ENCODE results near the gene BCAP31. TPM values are rescaled to one million over a fixed set of nuclear protein-coding genes. Genes with fewer than 3 reads are reported as not detected.

The BCAP31 gene
- total RNA-seq, 3 donors from 2014 or later: 158 to 209 (median 181) TPM

DNA sequence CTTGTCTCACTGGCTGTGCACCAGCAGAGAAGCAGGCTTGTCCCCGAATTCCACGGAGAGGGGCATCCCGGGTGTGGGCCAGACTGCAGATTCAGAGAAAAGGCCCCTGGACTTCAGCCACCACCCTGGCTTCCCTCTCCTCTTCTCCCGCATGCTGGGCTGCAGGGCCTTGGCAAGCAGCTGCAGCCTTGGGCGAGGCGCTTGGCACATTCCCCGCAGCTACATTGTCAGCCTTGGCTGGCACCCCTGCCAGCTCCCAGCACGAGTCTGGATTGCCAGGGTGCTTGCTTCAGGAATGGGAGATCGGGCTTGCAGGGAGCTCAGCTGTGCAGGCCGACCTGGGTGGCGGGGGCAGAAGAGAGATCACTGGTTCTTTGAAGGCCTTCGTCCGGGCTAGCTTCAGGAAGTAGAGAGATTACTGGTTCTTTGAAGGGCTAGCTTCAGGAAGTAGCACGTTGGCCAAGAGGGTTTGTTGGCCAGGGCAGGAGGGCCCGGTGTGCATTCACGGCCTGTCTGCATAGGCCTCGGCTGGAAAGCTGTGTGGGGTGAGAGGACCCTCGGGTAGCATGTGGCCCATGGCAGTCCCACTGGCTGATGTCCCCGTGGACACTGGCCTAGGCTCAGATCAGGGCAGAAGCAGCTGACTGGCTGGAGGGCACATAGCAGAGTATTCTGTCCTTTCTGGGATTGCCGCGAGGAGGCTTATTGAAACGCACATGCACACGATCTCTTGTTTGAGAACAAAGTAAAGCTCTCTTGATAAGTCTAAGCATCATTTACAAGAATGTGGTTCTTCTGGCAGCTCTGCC lies 3.1 kb upstream of the BCAP31 start:
- DNase-seq: peak in 2 of 3 donors; percentile 60 to 72
- Histone ChIP-seq H3K4me3 (no peak overlapping the region), H3K9me3 (no peaks in the 10 kb centered on the region), H3K4me1 (ENCODE audit: low read depth) (peaks cover 33% of the 10 kb centered on the region), H3K36me3 (ENCODE audit: low read depth) (no peaks in the 10 kb centered on the region)
- peak; percentile 2 for ATAC-seq
- TF ChIP-seq, protein P1, sequence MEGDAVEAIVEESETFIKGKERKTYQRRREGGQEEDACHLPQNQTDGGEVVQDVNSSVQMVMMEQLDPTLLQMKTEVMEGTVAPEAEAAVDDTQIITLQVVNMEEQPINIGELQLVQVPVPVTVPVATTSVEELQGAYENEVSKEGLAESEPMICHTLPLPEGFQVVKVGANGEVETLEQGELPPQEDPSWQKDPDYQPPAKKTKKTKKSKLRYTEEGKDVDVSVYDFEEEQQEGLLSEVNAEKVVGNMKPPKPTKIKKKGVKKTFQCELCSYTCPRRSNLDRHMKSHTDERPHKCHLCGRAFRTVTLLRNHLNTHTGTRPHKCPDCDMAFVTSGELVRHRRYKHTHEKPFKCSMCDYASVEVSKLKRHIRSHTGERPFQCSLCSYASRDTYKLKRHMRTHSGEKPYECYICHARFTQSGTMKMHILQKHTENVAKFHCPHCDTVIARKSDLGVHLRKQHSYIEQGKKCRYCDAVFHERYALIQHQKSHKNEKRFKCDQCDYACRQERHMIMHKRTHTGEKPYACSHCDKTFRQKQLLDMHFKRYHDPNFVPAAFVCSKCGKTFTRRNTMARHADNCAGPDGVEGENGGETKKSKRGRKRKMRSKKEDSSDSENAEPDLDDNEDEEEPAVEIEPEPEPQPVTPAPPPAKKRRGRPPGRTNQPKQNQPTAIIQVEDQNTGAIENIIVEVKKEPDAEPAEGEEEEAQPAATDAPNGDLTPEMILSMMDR (IDR thresholded peaks at IDR 0.05): no peak
- intact Hi-C loops (cut with DNase I, micrococcal nuclease): no loop called here

DNA sequence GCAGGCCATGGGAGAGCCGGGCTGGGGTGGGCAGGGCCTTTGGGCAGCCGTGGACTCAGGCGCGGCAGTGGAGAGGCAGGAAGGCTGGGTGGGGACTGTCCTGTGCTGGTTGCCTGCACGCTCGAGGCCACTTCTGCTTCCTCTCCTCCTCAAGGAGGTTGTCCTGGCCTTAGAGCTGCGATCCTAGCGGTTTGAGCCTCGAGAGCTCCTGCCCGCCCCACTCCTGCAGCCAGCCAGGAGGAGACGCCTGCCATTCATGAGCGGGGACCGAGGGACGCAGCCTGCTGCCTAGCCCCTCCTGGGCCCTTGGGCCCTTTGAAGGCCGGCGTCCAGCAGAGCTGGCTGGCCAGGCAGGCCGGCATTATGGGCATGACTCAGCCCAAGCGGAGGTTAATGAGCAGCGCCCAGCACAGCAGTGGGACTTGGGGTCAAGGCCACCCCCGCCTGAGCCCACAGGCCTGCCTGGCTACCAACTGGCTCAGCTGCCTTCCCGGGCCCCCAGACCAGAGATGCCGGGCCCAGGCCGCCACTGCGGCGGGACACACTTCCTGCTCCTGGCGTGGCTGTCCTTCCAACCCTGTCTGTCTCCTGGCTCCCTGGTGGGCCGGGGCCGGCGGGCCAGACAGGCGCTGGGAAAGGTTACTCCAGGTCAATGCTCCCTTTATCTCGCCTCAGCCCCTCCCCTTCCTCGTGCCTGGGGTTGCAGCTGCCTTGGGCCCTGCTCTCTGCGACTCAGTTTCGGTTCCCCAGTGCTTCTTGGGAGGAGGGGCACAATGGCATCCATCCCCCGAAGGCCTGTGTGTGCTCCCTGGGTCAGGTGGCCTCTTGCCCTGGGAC lies 2.3 kb upstream of the BCAP31 start:
- TF ChIP-seq, protein P1 (IDR thresholded peaks at IDR 0.05): no peak
- intact Hi-C loops (cut with DNase I, micrococcal nuclease): no loop called here
- peaks cover 37% of the 10 kb centered on the region for H3K4me1 ChIP-seq (ENCODE audit: low read depth)
- H3K9me3 ChIP-seq: no peaks in the 10 kb centered on the region
- no peak overlapping the region for H3K4me3 ChIP-seq
- H3K36me3 ChIP-seq (ENCODE audit: low read depth): no peaks in the 10 kb centered on the region
- peak; percentile 67 to 83 (median 69) for DNase-seq
- ATAC-seq: peak; percentile 33

- H3K4me1 ChIP-seq (ENCODE audit: low read depth): peaks cover 37% of the 10 kb centered on the region
- TF ChIP-seq, protein P1 (IDR thresholded peaks at IDR 0.05): no peak
- no peak for ATAC-seq
- H3K9me3 ChIP-seq: no peaks in the 10 kb centered on the region
- no peaks in the 10 kb centered on the region for H3K36me3 ChIP-seq (ENCODE audit: low read depth)
- no peak overlapping the region for H3K4me3 ChIP-seq
- intact Hi-C loops (cut with DNase I, micrococcal nuclease): no loop called here
- DNase-seq: no peak
Measured at GRCh38 chrX:153725832-153726285, 1.7 kb upstream of the BCAP31 start.

DNA sequence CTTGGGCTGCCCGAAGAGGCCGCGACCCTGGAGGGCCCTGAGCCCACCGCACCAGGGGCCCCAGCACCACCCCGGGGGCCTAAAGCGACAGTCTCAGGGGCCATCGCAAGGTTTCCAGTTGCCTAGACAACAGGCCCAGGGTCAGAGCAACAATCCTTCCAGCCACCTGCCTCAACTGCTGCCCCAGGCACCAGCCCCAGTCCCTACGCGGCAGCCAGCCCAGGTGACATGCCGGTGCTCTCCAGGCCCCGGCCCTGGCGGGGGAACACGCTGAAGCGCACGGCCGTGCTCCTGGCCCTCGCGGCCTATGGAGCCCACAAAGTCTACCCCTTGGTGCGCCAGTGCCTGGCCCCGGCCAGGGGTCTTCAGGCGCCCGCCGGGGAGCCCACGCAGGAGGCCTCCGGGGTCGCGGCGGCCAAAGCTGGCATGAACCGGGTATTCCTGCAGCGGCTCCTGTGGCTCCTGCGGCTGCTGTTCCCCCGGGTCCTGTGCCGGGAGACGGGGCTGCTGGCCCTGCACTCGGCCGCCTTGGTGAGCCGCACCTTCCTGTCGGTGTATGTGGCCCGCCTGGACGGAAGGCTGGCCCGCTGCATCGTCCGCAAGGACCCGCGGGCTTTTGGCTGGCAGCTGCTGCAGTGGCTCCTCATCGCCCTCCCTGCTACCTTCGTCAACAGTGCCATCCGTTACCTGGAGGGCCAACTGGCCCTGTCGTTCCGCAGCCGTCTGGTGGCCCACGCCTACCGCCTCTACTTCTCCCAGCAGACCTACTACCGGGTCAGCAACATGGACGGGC lies 1.0 kb upstream of the BCAP31 start:
- no peak for ATAC-seq
- intact Hi-C loops (cut with DNase I, micrococcal nuclease): no loop called here
- H3K36me3 ChIP-seq (ENCODE audit: low read depth): no peaks in the 10 kb centered on the region
- TF ChIP-seq, protein P1 (IDR thresholded peaks at IDR 0.05): no peak
- H3K4me1 ChIP-seq (ENCODE audit: low read depth): peaks cover 37% of the 10 kb centered on the region
- H3K9me3 ChIP-seq: no peaks in the 10 kb centered on the region
- peak overlapping the region; percentile 33 for H3K4me3 ChIP-seq
- peak in 1 of 3 donors; percentile 51 for DNase-seq
